Cerebellar nuclear complex (tissue), 1 donor: ENCODE measurements around the gene TMEM132A.
A peak's percentile ranks its signal among the peaks of the same experiment; 100 is the strongest.

Experiments
- DNase-seq, 2 experiments: peaks; one replicate each; lab custom pipeline; 2025; lab: John Stamatoyannopoulos, UW

TMEM132A gene

DNA sequence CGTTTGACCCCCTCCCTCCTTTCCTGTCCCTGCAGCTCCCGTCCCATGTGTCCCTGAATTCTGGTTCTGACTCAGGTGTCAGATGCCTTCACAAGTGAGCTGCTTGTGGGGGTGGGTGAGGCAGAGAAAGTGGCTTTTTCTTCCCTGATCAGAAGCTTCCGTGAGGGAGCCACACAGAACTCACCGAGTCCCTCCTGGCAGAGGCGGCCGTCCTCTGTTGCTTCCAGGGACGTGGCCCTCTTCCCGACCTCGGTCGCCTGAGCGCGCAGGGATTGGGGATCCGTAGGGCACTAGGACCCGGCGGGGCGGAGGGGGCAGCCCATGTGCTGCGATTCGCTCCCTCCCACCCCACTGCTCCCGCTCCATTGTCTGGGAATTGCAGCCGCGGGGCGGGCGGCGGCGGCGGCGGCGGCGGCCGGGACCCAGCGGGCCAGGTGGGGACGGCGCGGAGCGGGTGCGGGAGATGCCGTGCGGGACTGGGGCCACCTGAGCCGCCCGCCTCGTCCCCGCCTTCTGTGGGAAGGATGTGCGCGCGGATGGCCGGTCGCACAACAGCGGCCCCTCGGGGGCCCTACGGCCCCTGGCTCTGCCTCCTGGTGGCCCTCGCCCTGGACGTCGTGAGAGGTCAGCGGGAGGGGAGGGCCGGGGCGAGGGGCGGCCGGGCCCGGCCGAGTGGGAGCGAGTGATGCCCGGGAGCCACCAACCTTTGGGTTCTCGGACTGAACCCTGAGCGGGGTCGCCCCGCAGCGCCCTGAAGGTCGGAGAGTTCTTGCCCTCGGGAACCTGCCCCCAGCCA, at the start of gene TMEM132A:
Gene TMEM132A (plus strand): TSS at position 351 of the 796 bp plus-strand sequence. CDS start 174 bp downstream, at position 525.
- DNase-seq: peak in 1 of 2 experiments; percentile 55

DNA sequence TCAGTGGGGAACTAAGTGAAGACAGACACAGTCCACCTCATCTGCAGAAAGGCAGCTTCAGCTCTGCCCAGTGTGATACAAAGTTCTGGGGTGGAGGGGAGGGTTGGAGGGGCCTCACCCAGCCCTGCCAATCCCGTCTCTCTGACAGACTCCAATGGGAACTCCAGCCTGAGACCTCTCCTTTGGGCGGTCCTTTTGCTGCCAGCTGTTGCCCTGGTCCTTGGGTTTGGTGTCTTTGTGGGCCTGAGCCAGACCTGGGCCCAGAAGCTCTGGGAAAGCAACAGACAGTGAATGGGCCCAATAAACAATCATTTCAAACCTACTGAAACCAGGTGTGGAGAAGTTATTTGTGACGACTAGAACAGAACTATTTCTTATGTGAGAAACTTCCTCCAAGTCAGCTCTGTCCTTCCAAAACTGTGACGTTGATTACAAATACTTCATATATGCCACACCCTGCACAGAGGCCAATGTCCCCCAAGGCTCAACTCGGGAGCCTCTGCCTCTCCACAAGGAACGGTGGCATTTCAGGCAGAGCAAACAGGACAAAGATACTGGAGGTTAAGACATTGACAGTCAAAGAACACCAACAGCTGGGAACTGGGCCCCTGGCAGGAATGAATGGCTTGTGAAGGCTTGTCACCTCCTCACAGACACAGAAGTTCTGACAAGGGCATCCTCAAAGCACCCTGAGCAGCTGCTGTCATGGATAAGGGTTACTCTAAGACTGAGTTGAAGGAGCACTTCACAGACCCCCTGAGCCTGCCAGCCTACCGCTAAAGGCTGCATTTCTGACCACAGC, 48.7 kb upstream of the TMEM132A start:
- no peak for DNase-seq

GRCh38 chr11:60876168-60876485, 48.1 kb upstream of the TMEM132A start:
- DNase-seq: no peak

DNA sequence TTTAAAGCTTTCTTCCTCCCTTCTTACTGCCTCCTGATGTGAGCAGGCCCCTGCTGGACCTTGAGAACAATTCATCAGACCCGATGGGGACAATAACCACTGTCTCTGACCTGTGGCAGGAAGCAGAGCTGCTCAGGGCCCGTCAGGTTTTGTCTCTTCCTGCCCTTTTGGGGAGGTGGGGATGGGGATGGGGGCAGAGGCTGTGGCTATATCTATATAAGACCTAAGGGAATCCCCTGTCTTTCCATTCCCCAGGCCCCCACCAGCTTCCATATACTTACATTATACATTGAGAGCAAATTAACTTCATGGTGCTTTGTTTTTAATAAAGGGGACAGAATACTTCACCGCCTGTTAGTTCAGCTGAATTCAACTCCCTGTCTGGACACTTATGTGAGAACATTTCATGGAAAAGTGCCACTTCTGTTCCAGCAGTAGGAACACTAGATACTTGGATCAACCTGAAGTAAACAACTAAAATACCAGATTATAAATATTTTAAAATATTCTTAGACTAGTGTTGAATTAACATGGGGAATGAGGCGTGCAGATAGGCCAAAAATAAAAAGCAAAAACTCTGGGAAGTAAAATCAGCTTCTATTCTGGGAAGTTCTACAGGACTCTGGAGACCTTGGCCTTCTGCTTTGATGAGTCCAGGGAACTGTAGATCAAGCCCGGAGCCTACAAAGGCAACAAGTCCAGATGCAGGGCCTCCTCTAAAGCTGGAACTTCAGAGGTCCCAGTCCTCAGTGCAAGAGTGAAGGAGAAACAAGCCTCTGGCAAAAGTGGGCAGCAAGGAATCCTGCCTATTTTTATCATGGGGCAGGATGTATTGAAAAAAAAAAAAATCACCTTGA, 45.8 kb upstream of the TMEM132A start:
- DNase-seq: no peak

GRCh38 chr11:60879104-60879503, 45.2 kb upstream of the TMEM132A start:
- no peak for DNase-seq

DNA sequence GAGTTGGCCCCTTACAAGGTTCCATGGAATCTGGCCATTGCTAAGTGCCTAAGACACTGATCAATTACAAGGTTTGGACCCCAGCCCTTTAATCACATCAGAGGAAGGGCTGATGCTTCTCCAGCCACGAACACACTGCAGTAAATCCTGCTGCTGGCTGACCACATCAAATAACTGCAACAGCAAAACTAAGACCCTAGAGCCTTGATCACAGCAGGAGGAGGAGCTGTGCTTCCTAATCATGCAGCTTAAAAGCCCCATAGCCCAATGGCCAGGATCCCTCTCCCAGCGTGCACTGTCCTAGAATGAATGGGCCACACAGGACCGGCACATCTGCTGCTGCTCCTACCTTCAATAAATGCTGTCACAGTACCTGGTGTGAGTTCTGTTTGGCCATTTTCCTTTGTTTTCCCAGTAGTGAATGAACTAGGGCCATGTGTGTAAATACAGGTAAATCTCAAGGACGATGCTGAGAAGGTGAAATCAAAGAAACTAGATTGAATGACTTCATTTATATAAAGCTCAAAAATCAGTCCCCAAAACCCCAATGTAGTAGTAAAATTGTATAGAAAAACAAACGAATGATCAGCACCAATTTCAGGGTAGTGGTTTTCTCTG, 44.2 kb upstream of the TMEM132A start:
- DNase-seq: no peak

DNA sequence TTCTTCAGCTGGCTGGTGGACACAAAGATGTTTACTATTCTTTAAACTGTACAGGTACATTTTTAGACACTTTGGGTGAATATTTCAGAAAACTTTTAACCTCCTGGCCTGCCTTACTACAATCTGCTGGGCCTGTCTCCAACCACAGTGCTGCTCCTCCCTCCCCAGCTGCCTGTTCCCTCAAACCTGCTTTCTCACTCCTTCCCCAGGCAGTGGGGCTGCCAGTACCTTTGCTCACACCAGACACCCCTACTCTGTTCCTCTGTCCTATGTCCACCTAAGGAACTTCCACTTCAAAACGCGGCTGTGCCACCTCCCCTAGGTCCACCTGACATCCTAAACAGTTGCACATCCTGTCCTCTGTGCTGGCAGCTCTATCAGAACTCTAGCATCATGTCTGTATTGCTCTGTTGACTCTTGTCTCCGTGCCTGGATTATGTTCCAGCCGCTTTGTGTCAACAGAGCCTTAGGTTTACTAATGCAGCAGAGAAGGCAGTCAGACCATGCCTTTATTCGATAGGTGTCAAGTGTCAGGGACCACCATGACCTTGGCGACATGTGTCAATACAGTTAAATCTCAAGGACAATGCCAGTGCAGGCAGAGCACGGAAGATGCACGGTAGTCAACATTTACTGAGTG, 43.5 kb upstream of the TMEM132A start:
- DNase-seq: no peak

DNA sequence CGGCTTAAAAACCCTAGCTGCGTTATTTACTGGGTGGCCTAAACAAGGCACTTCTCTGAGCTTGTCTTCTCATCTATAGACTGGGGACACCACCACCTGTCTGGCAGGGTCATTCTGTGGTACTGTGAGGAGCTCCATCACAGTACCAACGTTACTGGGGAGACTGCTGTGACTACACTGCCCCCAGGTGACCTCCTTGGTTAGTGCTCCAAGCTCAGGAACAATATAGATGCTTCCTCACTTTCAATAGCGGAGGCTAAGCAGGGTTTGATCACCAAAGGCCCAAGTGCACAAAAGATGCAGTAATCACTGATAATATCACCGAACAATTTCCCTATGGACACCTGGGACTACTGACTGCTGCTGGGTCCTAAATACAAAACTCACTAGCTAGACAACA, 36.7 kb upstream of the TMEM132A start:
- peak in 1 of 2 experiments; percentile 3 for DNase-seq

DNA sequence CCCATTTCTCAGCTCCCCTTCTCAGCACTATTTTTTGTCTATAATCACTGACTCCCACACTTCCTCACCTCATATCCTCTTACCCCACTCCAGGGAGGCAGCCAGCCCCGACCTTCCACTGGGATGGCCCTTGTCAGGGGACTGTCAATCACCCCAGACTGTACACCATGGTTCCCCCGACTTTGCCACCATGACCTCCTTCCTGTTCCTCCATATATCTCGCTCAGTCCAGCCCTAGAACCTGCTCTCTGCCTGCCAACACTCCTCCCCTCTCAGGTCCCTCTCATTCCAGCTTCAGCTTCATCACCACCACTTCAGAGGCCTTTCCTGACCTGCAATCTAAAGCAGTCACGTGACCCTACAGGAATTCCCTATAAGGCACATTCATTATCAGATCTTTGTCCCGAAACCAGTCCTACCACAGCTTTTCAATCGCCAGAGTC, 34.4 kb upstream of the TMEM132A start:
- no peak for DNase-seq

DNA sequence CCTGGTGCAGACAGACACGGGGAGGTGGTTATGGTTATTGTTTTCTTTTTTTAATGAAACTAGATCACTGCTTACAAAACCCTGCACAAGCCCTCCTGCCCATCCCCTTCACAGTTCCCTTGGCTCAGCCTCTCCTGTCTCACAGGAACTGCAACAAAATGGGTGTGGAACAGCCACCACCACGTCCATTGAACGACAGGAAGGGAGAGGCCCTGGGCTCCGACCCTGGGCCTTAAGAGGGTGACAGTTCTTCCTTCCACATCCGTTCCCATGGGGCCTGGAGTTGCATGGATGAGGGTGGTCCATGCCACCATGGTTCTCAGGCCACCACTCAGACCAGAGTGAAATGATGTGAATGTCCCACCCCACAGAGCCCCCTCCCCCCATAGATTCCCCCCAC, 33.6 kb upstream of the TMEM132A start:
- DNase-seq: no peak

GRCh38 chr11:60891103-60891741, 33.0 kb upstream of the TMEM132A start:
- no peak for DNase-seq

DNA sequence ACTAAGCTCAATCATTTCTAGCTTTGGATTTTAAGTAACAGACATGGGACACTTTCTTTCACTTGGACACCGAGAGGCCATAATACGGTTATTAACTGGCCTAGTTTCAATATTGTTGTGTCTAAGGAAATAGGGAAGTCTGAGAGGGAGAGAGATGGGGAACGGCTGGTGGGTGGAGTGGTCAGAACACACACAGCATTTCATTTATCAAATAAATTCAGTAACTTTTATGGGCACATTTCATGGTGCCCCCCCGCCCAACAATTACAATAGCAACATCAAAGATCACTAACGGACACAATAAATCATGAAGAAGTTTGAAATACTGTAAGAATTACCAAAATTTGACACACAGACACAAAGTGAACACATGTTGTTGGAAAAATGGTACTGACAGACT, 28.6 kb upstream of the TMEM132A start:
- no peak for DNase-seq

- no peak for DNase-seq
These were observed 26.8 kb upstream of the TMEM132A start for GRCh38 chr11:60897496-60897895.

- DNase-seq: peak in 1 of 2 experiments; percentile 1
These were observed 25.0 kb upstream of the TMEM132A start for GRCh38 chr11:60899046-60899936.

DNA sequence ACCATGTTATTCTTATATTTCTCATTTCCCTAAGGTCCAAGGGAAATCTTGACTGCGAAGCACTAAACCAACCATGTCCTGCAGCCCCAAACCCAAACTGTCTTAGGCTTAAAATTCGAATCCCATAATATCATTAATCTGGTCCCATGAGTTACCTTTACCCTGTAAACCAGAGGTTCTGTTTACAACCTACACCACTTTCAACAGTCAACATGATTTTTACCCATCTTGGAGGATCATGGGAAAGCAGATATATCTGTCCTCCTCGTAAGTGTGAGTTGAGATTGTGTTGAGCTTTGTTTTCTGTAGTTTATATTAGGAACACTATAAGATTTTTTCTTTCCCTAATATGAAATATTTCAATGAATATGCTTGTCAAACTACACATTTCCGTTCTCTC, 24.3 kb upstream of the TMEM132A start:
- no peak for DNase-seq

- DNase-seq: no peak
These were observed 23.4 kb upstream of the TMEM132A start for GRCh38 chr11:60900673-60901404.

DNA sequence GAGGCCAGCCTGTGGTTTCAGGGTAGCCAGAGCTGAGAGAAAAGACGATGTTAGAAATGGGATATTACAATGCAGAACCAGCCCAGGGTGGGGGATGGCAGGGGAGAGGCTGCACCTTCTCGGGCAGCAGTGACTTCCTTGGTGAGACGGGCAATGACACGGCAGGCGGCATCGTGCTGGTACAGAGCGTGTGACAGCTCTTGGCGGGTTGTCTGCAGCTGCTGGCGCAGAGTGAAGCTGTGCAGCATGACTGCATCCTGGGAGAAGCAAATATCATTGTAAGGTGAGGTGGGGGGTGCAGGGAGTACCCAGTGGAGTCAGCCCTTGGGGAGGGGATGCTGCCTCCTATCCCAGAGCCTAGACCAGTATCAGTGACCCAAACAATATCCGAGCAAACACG, 21.6 kb upstream of the TMEM132A start:
- no peak for DNase-seq

DNA sequence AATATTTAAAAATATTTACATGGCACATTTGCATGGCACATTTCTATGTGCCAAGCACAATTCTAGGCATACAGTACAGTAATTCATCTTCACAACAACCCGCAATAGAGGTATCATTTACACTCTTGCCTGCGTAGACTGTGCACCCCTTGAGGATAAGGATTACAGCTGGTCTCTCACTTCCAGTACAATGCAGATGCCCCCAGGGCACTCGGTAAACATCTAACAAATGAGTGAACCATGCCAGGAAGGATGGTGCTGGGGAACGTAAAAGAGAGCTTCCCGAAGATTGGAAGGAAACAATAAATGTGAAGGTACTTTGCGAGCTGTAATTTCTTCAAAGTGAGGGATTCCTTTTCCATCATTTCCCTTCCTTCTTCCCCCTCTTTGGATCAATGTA, 19.2 kb upstream of the TMEM132A start:
- no peak for DNase-seq

- no peak for DNase-seq
These were observed 18.6 kb upstream of the TMEM132A start for GRCh38 chr11:60905551-60906113.
